NB4 (cell line): ENCODE results near the gene GLOD5.
"Not testable (repeated sequence)": the region's sequence is repeated elsewhere in the genome, so short reads cannot be mapped to it uniquely, and the experiment has no call there.

ENCODE experiments used
- DNase-seq: peaks from one replicate; pipeline ENCODE4 v3.0.0; 2010; ENCODE audit warnings: low read depth
- H3K4me3 ChIP-seq: one replicate; pipeline ENCODE4 v1.5.1; 2011; ENCODE audit warnings: mild to moderate bottlenecking, low read depth, low read length, moderate library complexity
- CTCF ChIP-seq: IDR thresholded peaks from one replicate; pipeline ENCODE4 v1.5.1; 2012; ENCODE audit warnings: low read depth, low read length
- MAX ChIP-seq: IDR thresholded peaks from 2 replicates; pipeline ENCODE4 v1.6.1; 2011; ENCODE audit warnings: low read depth, low read length
- MYC ChIP-seq: IDR thresholded peaks from 2 replicates; pipeline ENCODE4 v1.6.1; 2011; ENCODE audit warnings: low read depth, low read length
- POLR2A ChIP-seq: IDR thresholded peaks from 2 replicates; pipeline ENCODE4 v1.6.1; 2011; ENCODE audit warnings: mild to moderate bottlenecking; ENCODE audit not compliant: insufficient read length; ENCODE audit errors: extremely low read depth

The GLOD5 gene

GRCh38 chrX:48815266-48815665 is 53.7 kb downstream of the GLOD5 start:
- no peak for TF ChIP-seq MAX
- no peak for TF ChIP-seq MYC
- DNase-seq = no peak
- no peak overlapping the region for H3K4me3 ChIP-seq

GRCh38 chrX:48816014-48816810 is 54.7 kb downstream of the GLOD5 start:
- no peak for DNase-seq
- TF ChIP-seq CTCF (no peak), MAX (no peak), POLR2A (no peak), MYC (no peak)
- H3K4me3 ChIP-seq = no peak overlapping the region

- no peak overlapping the region for H3K4me3 ChIP-seq
- TF ChIP-seq POLR2A (no peak), CTCF (no peak), MAX (no peak), MYC (no peak)
- DNase-seq = no peak
These were observed 56.6 kb downstream of the GLOD5 start for GRCh38 chrX:48818098-48818497.

GRCh38 chrX:48818866-48819265 is 57.3 kb downstream of the GLOD5 start:
- TF ChIP-seq POLR2A = no peak
- TF ChIP-seq CTCF = no peak
- no peak for TF ChIP-seq MYC
- TF ChIP-seq MAX = no peak

GRCh38 chrX:48819394-48819793 is 57.8 kb downstream of the GLOD5 start:
- DNase-seq, H3K4me3 ChIP-seq: not testable (repeated sequence)

More at GRCh38 chrX:48818866-48819265, 57.3 kb downstream of the GLOD5 start:
- no peak for DNase-seq
- H3K4me3 ChIP-seq = no peak overlapping the region

GRCh38 chrX:48823053-48823452 is 61.5 kb downstream of the GLOD5 start:
- TF ChIP-seq MAX (no peak), MYC (no peak), POLR2A (no peak), CTCF (no peak)
- H3K4me3 ChIP-seq = no peak overlapping the region
- no peak for DNase-seq
